CD1c-positive myeloid dendritic cell (primary cell): ENCODE results near the gene MYO10.
A peak's percentile ranks its signal among the peaks of the same experiment; 100 is the strongest.

Experiments used
- DNase-seq: peaks from one replicate; pipeline ENCODE4 v3.0.0-alpha.2; 2016; ENCODE audit errors: extremely low spot score

MYO10 gene

GRCh38 chr5:16709691-16710433 lies 226.2 kb downstream of the MYO10 start:
- peak; percentile 1 for DNase-seq

GRCh38 chr5:16707869-16708192 lies 228.3 kb downstream of the MYO10 start:
- DNase-seq = no peak

GRCh38 chr5:16707168-16707868 lies 228.8 kb downstream of the MYO10 start:
- no peak for DNase-seq

GRCh38 chr5:16704945-16705344 lies 231.1 kb downstream of the MYO10 start:
- no peak for DNase-seq

GRCh38 chr5:16702964-16703363 lies 233.1 kb downstream of the MYO10 start:
- no peak for DNase-seq

- DNase-seq = no peak
Measured at GRCh38 chr5:16701134-16702099, 234.7 kb downstream of the MYO10 start.

GRCh38 chr5:16700081-16700480 lies 236.0 kb downstream of the MYO10 start:
- no peak for DNase-seq

GRCh38 chr5:16695779-16696178 lies 240.3 kb downstream of the MYO10 start:
- DNase-seq = no peak

GRCh38 chr5:16693879-16694278 lies 242.2 kb downstream of the MYO10 start:
- no peak for DNase-seq

GRCh38 chr5:16691731-16692130 lies 244.4 kb downstream of the MYO10 start:
- no peak for DNase-seq

GRCh38 chr5:16690243-16690852 lies 245.7 kb downstream of the MYO10 start:
- DNase-seq = peak; percentile 10

- no peak for DNase-seq
Measured at GRCh38 chr5:16687898-16688297, 248.2 kb downstream of the MYO10 start.

- DNase-seq = no peak
Measured at GRCh38 chr5:16685069-16685468, 251.0 kb downstream of the MYO10 start.

- DNase-seq = no peak
Measured at GRCh38 chr5:16681876-16682275, 254.2 kb downstream of the MYO10 start.

- DNase-seq = no peak
Measured at GRCh38 chr5:16679863-16680262, 256.2 kb downstream of the MYO10 start.

- DNase-seq = no peak
Measured at GRCh38 chr5:16679190-16679589, 256.9 kb downstream of the MYO10 start.

- no peak for DNase-seq
Measured at GRCh38 chr5:16675806-16676205, 260.3 kb downstream of the MYO10 start.

GRCh38 chr5:16674750-16675149 lies 261.3 kb downstream of the MYO10 start:
- DNase-seq = no peak

GRCh38 chr5:16673241-16674201 lies 262.6 kb downstream of the MYO10 start:
- no peak for DNase-seq

- DNase-seq = no peak
Measured at GRCh38 chr5:16671208-16671607, 264.9 kb downstream of the MYO10 start.

GRCh38 chr5:16669776-16670175 lies 266.3 kb downstream of the MYO10 start:
- no peak for DNase-seq
